Inferior parietal cortex (tissue), 1 donor: Measurements from ENCODE around the gene ACLY.
A peak's percentile ranks its signal among the peaks of the same experiment; 100 is the strongest.
"Not testable (repeated sequence)": the region's sequence is repeated elsewhere in the genome, so short reads cannot be mapped to it uniquely, and the experiment has no call there.

Experiments
- DNase-seq: peaks from one replicate; pipeline ENCODE4 v3.0.0-alpha.2; 2016; ENCODE audit errors: extremely low spot score

Gene ACLY

GRCh38 chr17:41939693-41940090 lies 20.9 kb upstream of the ACLY start:
- no peak for DNase-seq

DNA sequence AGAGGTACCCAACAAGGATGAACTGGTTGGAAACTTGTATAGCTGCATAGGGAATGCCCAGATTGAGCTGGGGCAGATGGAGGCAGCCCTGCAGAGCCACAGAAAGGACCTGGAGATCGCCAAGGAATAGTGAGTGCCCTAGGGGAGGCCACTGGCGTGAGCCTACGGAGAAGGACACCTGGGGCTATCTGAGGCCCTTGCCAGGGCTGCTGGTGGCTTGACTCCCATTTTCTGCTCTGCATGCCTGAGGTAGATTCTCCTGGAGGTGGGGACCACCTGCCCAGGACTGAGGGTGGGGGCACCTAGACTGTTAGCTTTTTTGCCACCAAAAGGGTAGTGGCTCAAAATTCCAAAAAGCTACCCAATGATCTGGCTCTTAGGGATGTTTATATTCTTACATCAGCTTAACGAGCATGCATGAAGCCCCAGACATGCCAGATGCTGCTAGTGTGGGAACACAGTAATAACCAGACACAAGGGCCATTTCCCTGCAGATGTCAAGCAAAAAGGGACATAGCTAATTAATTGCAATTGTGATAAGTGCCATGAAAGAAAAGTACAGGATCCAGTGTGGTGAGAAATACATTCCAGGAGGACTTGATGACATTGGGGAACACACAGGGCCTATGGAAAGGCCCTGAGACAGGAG lies 20.4 kb upstream of the ACLY start:
- no peak for DNase-seq

- no peak for DNase-seq
These were observed 19.5 kb upstream of the ACLY start for GRCh38 chr17:41937970-41938954.

GRCh38 chr17:41935641-41936040 lies 16.9 kb upstream of the ACLY start:
- no peak for DNase-seq

DNA sequence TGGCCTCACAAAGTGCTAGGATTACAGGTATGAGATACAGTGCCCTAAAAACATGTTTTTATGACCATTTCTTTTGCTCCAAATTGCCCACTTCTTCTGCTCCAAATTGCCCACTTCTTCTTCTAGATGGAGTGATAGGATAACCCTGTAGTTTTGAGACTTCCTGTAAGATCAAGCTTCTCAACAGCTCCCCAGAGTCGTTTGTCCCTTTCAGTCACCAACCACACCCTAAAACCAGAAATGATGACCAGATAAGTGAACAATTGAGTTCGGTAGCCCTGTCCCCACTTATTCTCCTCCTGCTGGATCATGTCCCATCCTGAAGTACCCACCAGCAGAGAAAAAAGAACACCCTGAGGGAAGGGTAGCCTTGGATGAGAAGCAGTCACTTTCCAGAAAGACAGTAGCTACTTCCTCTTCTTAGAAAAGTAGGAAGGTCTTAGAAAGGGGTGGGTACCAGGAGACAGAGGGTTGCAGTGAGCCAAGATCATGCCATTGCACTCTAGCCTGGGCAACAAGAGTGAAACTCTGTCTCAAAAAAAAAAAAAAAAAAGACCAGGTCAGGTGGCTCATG lies 14.2 kb upstream of the ACLY start:
- DNase-seq: no peak

- DNase-seq: not testable (repeated sequence)
These were observed 13.0 kb upstream of the ACLY start for GRCh38 chr17:41931715-41932114.

DNA sequence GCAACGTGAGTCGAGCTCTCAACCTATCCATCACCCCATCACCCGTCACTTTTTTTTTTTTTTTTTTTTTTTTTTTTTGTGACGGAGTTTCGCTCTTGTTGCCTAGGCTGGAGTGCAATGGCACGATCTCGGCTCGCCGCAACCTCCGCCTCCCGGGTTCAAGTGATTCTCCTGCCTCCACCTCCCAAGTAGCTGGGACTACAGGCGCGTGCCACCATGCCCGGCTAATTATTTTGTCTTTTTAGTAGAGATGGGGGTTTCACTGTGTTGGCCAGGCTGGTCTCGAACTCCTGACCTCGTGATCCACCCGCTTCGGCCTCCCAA lies 12.0 kb upstream of the ACLY start:
- not testable (repeated sequence) for DNase-seq

DNA sequence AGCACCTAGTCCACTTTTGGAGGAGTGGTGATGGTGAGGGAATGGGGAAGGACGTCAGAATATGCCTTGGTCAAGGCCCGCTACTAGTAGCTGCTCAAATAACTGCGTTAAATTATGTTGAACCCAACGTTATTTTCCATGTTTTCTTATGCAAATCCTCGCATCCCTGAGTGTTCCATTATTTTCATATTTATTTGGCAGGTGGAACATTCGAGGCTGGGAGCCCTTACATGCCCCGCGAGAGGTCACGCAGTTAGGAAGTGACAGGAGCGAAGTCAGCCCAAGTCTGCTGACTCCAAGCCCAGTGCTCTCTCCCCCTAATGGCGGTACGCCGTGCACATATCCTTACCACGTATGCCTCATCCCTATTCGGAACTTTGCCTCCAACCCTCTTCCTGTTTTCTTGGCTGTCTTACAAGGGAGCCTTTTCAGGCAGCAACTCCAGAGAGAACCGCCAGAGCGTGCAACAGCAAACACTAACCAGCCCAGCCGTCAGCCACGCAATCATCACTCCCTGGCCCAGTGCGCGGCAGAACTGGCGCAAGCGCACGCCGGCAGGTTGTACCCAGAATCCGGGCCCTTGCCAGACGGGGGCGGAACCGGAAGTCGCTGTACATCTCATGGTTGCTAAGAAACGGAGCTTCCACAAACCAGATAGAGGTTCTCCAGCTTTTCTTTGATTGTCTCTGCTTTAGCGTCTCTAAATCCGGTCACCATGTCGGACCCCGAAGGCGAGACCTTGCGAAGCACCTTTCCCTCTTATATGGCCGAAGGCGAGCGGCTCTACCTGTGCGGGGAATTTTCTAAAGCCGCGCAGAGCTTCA lies 11.5 kb upstream of the ACLY start, which contains the start of gene ODAD4:
ODAD4 (plus strand) TSS at position 609 of the 824 bp plus-strand sequence; CDS start at position 716, 107 bp downstream.
- peak; percentile 97 for DNase-seq

DNA sequence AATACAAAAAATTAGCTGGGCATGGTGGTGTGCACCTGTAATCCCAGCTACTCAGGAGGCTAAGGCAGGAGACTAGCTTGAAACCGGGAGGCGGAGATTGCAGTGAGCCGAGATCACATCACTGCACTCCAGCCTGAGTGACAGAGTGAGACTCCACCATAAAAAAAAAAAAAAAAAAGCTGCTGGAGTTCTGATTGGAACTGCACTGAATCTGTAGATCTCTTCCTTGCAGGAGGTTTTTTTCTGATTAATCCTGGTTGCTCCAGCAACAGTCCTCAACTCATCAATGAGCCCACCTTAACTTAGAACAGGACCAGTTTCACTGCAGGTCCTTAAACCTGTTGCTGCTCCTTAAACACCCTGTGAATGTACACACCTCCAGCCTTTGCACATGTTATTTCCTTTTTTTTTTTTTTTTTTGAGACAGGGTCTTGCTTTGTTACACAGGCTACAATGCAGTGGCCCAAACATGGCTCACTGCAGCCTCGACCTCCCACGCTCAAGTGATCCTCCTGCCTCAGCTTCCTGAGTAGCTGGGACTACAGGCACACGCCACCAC lies 10.0 kb upstream of the ACLY start:
- no peak for DNase-seq

- no peak for DNase-seq
These were observed 7.3 kb upstream of the ACLY start for GRCh38 chr17:41925991-41926590.

DNA sequence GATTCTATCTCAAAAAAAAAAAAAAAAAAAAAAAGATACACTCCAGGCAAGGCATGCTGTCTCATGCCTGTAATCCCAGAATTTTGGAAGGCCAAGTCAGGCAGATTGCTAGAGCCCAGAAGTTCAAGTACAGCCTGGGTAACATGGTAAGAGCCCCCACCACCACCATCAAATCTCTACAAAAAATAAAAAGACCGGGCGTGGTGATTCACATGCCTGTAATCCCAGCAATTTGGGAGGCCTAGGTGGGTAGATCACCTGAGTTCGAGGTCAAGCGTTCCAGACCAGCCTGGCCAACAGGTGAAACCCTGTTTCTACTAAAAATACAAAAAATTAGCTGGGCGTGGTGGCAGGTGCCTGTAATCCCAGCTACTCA lies 1.8 kb upstream of the ACLY start:
- no peak for DNase-seq

DNA sequence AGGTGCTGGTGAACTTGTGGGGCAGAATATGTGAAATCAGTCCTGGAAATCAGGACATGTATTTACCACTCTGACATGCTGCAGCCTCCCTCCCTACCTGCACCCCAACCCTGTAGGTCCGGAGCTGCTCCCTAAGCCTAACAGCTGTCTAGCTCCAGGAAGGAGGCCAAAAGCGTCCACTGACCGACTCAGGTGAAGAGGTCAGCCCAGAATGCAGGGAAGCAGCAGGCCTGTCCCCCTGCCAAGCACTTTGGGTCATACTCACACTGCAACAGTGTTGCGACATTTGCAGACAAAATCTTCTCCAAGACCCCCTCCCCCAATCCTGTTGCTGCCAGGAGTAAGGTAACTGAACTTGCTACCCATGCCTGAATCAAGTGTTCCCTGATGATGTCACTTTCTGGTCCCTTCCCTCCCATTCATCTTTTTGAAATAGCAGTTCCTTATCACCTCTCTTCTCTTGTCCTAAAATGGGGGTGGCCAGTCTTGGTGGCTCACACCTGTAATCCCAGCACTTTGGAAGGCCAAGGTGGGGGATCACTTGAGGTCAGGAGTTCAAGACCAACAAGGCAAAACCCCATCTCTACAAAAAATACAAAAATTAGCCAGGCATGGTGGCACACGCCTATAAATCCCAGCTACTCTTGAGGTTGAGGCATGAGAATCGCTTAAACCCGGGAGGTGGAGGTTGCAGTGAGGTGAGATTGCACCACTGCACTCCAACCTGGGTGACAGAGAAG lies 1.3 kb upstream of the ACLY start:
- no peak for DNase-seq

DNA sequence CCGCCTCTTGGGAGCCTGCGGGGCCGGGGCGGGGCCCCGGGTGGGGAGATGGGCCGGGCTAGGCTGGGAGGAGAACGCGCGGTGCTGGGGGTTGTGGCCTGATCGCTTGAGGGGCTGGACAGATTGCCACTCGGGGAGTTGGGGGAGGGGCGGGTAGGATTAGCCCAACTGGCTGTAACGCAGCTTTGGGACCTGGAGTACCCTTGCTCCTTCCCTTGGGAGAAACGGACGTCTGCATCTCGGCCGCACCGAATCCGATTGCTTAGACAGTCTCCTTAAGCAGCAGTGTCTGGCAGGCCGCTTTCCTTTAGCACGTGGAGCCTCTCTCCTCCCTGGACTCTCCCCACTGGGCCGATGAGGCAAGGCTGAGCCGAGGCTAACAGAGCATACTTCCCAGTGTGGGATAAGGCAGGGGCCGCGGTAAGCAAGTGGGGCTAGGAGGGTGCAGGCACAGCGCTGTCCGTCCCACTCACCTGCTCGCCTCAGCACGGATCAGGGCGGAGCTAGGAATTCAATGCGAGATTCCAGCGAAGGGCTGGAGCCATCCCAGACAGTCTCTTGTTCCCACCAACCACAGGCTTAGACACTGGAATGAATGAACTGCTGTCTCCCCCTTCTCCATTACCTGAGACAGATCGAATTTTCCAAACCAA lies 540 bp upstream of the ACLY start:
- DNase-seq: no peak

GRCh38 chr17:41917679-41918313 lies 955 bp downstream of the ACLY start:
- DNase-seq: peak; percentile 6

DNA sequence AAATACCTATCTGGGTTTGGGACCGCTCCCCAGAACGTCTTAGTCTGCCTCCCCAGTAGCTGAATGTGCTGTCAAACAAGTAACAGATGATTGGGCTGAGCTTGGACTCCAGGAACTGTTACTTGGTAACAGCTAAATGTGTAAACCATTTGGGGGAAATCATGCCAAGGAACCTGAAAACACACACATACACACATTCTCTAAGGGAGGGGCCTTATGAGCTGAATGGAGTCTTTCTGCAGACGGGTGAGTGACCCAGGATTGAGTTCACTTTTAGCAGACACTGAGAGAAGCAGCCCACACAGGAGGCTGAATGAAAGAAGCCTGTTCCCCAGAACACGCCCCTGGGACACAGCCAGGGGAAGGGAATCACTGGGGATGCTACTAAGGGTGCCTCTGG lies 1.6 kb downstream of the ACLY start:
- DNase-seq: no peak

DNA sequence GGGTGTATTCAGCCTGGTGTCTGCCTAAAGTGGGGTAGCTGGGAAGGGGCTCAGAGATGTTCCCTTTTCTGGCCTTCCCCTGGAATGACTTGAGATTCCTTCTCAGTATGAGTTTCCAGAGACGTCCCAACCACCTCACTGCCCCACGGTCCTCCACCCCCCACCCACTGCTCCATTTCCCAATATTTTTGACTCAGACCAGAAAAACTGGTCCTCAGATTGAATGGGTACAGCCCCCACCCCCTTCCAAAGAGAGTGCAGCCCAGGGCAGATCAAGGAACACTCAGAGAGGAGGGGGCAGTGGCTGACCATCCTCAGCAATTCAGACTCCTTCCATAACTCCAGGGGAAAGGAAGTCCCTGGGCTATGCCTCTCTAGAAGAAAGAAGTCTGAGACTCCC lies 3.2 kb downstream of the ACLY start:
- DNase-seq: no peak

DNA sequence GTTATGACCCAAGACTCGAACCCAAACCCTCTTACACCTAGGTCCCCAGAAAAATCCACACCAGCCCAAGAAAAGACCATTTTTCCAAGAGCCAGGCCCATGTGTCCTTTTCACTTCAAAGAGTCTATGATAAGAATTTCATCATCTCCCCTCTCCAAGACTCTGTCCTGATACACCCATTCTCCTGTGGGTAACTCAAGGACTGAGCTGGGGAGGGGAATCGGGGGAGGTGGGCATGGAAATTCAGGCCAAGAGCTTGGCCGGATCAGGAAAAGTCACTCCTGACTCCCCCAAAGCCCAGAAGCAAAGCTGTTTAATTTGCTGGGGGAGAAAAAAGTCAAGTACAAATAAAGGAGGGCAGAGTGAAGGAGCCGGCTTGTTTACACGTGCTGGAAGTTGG lies 3.7 kb downstream of the ACLY start:
- no peak for DNase-seq

GRCh38 chr17:41914358-41914766 lies 4.4 kb downstream of the ACLY start:
- DNase-seq: no peak

- no peak for DNase-seq
These were observed 5.0 kb downstream of the ACLY start for GRCh38 chr17:41913798-41914197.
